PFSK-1 (cell line): ENCODE measurements around the gene CAND2.

Source experiments
- POLR2AphosphoS5 ChIP-seq: IDR thresholded peaks from 2 replicates; pipeline ENCODE4 v1.6.1; 2012; ENCODE audit warnings: low read depth, mild to moderate bottlenecking, control low read depth, low read length, moderate library complexity
- SIN3A ChIP-seq: IDR thresholded peaks from 2 replicates; pipeline ENCODE4 v1.6.1; 2012; ENCODE audit warnings: mild to moderate bottlenecking, low read length, moderate library complexity, borderline replicate concordance; ENCODE audit not compliant: insufficient read depth
- TAF1 ChIP-seq: IDR thresholded peaks from 2 replicates; pipeline ENCODE4 v1.6.1; 2012; ENCODE audit warnings: low read length, control low read depth, borderline replicate concordance; ENCODE audit not compliant: insufficient read depth

DNA sequence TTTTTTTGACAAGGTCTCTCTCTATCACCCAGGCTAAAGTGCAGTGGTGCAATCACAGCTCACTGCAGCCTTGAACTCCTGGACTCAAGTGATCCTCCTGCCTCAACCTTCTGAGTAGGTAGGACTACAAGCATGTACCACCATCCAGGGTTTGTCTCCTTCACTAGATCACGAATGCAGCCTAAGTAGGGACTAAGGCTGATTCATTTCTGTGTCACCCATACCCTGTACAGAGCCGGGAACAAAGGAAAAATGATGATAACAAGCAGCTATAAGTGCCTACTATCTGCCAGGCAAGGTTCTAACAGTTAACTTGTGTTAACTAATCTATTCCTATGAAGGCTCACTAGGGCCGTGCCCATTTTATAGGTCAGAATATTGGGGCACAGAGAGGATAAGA, 44.4 kb upstream of the CAND2 start:
- TF ChIP-seq SIN3A (no peak), TAF1 (no peak), POLR2AphosphoS5 (no peak)
